ENCODE results near the gene MYO15A. TPM values are rescaled to one million over a fixed set of nuclear protein-coding genes. Genes with fewer than 3 reads are reported as not detected.

The MYO15A gene
- total and polyA plus RNA-seq, 2 donors (not counting 1 experiment from before 2014, with no cell fraction given), result 0.42 to 2.0 TPM

DNA sequence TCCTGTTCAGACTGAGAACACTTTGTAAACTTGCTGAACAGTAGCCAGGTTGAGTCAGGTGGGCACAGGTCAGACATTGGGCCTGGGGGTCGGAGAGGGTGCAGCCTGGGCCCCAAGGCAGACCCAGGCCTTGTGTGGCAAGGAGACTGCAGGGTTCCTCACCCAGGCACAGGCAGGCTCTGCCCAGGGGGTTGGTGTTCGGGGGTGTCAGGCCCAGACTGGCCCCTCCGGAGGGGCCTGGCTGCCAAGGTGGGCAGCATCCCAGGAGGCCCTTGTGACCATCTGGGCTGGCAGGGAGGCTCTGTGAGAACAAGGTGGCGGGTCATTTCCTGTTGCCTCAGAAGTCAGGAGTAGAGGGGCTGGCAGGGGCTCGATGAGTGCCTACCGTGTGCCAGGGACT is 585 bp upstream of the MYO15A start:
- no peaks in the 10 kb centered on the region for H4K20me1 ChIP-seq (ENCODE audit: control insufficient read depth, extremely low read depth, insufficient read depth, low read length)

GRCh38 chr17:18109935-18110485 is 1.5 kb downstream of the MYO15A start:
- no peak for DNase-seq (ENCODE audit: low read depth in 2 of 2)
- Histone ChIP-seq H3K79me2 (ENCODE audit: control insufficient read depth, insufficient read depth, low read length) (no peaks in the 10 kb centered on the region), H3K4me1 (ENCODE audit: control insufficient read depth, extremely low read depth, insufficient read depth, low read length) (no peaks in the 10 kb centered on the region), H3K36me3 (ENCODE audit: control insufficient read depth, insufficient read depth, low read length) (peaks cover under 1% of the 10 kb centered on the region), H4K20me1 (ENCODE audit: control insufficient read depth, extremely low read depth, insufficient read depth, low read length) (no peaks in the 10 kb centered on the region), H3K9me3 (ENCODE audit: control insufficient read depth, insufficient read depth, low read depth, low read length) (no peaks in the 10 kb centered on the region), H3K27ac (ENCODE audit: insufficient read depth, low read length) (no peak overlapping the region), H3K4me2 (ENCODE audit: extremely low read depth, insufficient read depth, low read length) (no peak overlapping the region), H2AFZ (ENCODE audit: low read length) (no peak overlapping the region), H3K27me3 (ENCODE audit: control insufficient read depth, insufficient read depth, low read length) (peaks cover 4% of the 10 kb centered on the region), H3K9ac (ENCODE audit: insufficient read depth, low read length) (no peak overlapping the region), H3K4me3 (replicated peaks in 1 of 4; ENCODE audit: control extremely low read depth in 1 of 4, insufficient read depth in 1 of 4, low read depth in 3 of 4, low read length in 4 of 4) (no peak overlapping the region)
- TF ChIP-seq CTCF (conservative IDR thresholded peaks at IDR 0.05 in 1 of 2, IDR thresholded peaks at IDR 0.05 in 1 of 2; ENCODE audit: low read depth in 1 of 2, low read length in 2 of 2) (no peak), EZH2 (IDR thresholded peaks at IDR 0.05; ENCODE audit: low read length, missing control alignments) (no peak)

More for the DNA sequence above, 585 bp upstream of the MYO15A start:
- H3K4me2 ChIP-seq (ENCODE audit: extremely low read depth, insufficient read depth, low read length), result no peak overlapping the region
- H3K36me3 ChIP-seq (ENCODE audit: control insufficient read depth, insufficient read depth, low read length), result peaks cover 8% of the 10 kb centered on the region
- no peak overlapping the region for H2AFZ ChIP-seq (ENCODE audit: low read length)
- H3K4me3 ChIP-seq (replicated peaks in 1 of 4; ENCODE audit: control extremely low read depth in 1 of 4, insufficient read depth in 1 of 4, low read depth in 3 of 4, low read length in 4 of 4), result no peak overlapping the region
- H3K27me3 ChIP-seq (ENCODE audit: control insufficient read depth, insufficient read depth, low read length), result peaks cover 4% of the 10 kb centered on the region
- H3K9ac ChIP-seq (ENCODE audit: insufficient read depth, low read length), result no peak overlapping the region
- TF ChIP-seq CTCF (conservative IDR thresholded peaks at IDR 0.05 in 1 of 2, IDR thresholded peaks at IDR 0.05 in 1 of 2; ENCODE audit: low read depth in 1 of 2, low read length in 2 of 2) (no peak), EZH2 (IDR thresholded peaks at IDR 0.05; ENCODE audit: low read length, missing control alignments) (no peak)
- H3K4me1 ChIP-seq (ENCODE audit: control insufficient read depth, extremely low read depth, insufficient read depth, low read length), result no peaks in the 10 kb centered on the region
- no peaks in the 10 kb centered on the region for H3K79me2 ChIP-seq (ENCODE audit: control insufficient read depth, insufficient read depth, low read length)
- no peak for DNase-seq (ENCODE audit: low read depth in 2 of 2)
- no peak overlapping the region for H3K27ac ChIP-seq (ENCODE audit: insufficient read depth, low read length)
- H3K9me3 ChIP-seq (ENCODE audit: control insufficient read depth, insufficient read depth, low read depth, low read length), result no peaks in the 10 kb centered on the region

DNA sequence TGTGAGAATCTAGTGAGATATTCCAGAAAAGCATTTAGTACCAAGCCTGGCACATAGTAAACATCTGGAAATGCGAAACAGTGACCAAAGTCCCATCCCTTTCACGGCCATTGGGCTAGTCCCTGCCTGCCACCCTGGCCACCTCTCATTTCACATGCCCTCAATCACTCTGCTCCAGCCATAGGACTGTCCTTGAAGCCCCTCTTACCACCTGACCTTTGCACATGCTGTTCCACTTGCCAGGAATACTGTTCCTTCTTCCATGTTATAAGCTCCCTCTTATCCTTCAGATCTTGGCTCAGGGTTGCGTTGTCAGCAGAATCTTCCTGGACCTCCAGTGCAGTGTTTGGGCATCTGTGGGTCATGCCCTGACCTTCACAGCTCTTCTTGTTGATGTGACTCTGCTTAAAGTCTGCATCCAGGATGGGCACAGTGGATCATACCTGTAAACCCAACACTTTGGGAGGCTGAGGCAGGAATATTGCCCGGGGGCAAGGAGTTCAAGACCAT is 2.1 kb downstream of the MYO15A start:
- Histone ChIP-seq H3K27ac (ENCODE audit: insufficient read depth, low read length) (no peak overlapping the region), H2AFZ (ENCODE audit: low read length) (no peak overlapping the region), H3K4me1 (ENCODE audit: control insufficient read depth, extremely low read depth, insufficient read depth, low read length) (no peaks in the 10 kb centered on the region), H3K4me2 (ENCODE audit: extremely low read depth, insufficient read depth, low read length) (no peak overlapping the region), H4K20me1 (ENCODE audit: control insufficient read depth, extremely low read depth, insufficient read depth, low read length) (no peaks in the 10 kb centered on the region), H3K9ac (ENCODE audit: insufficient read depth, low read length) (no peak overlapping the region), H3K27me3 (ENCODE audit: control insufficient read depth, insufficient read depth, low read length) (peaks cover 4% of the 10 kb centered on the region), H3K79me2 (ENCODE audit: control insufficient read depth, insufficient read depth, low read length) (no peaks in the 10 kb centered on the region), H3K9me3 (ENCODE audit: control insufficient read depth, insufficient read depth, low read depth, low read length) (no peaks in the 10 kb centered on the region), H3K36me3 (ENCODE audit: control insufficient read depth, insufficient read depth, low read length) (no peaks in the 10 kb centered on the region), H3K4me3 (replicated peaks in 1 of 4; ENCODE audit: control extremely low read depth in 1 of 4, insufficient read depth in 1 of 4, low read depth in 3 of 4, low read length in 4 of 4) (no peak overlapping the region)
- DNase-seq (ENCODE audit: low read depth in 2 of 2), result no peak
- TF ChIP-seq CTCF (conservative IDR thresholded peaks at IDR 0.05 in 1 of 2, IDR thresholded peaks at IDR 0.05 in 1 of 2; ENCODE audit: low read depth in 1 of 2, low read length in 2 of 2) (no peak), EZH2 (IDR thresholded peaks at IDR 0.05; ENCODE audit: low read length, missing control alignments) (no peak)
